Spleen (tissue), 11 donors: ENCODE data around the gene BANK1. TPM values are rescaled to one million over a fixed set of nuclear protein-coding genes. Genes with fewer than 3 reads are reported as not detected.
A peak's percentile ranks its signal among the peaks of the same experiment; 100 is the strongest.

ENCODE experiments used
- DNase-seq: peaks from one replicate; pipeline ENCODE4 v3.0.0-alpha.2; 2020
- H3K27ac ChIP-seq, 8 donors: fragments of 200-600 bp; sonication (generic) in 7 of 8; 1 replicate in 4 of 8; 2 replicates in 4 of 8; pipeline versions ENCODE4 v1.5.0 to v1.8.0; 2016 to 2021; ENCODE audit warnings: inconsistent platforms in 4 of 8, mild to moderate bottlenecking in 4 of 8, moderate library complexity in 1 of 8
- H3K27me3 ChIP-seq, 7 donors: fragments of 200-600 bp; sonication (generic) in 6 of 7; replicated peaks in 1 of 7; 1 replicate in 4 of 7; 2 replicates in 3 of 7; pipeline versions ENCODE4 v1.5.0 to v1.8.0; 2016 to 2021; ENCODE audit warnings: inconsistent platforms in 3 of 7, mild to moderate bottlenecking in 1 of 7
- H3K36me3 ChIP-seq, 6 donors: fragments of 200-600 bp; sonication (generic) in 5 of 6; 1 replicate in 4 of 6; 2 replicates in 2 of 6; pipeline versions ENCODE4 v1.5.0 to v1.8.0; 2016 to 2021; ENCODE audit warnings: inconsistent platforms in 2 of 6
- H3K4me1 ChIP-seq, 6 donors: fragments of 200-600 bp; sonication (generic) in 5 of 6; 1 replicate in 3 of 6; 2 replicates in 3 of 6; pipeline versions ENCODE4 v1.5.0 to v1.8.0; 2016 to 2021; ENCODE audit warnings: inconsistent platforms in 3 of 6
- H3K4me3 ChIP-seq, 8 donors: fragments of 200-600 bp; sonication (generic) in 7 of 8; 1 replicate in 4 of 8; 2 replicates in 4 of 8; pipeline versions ENCODE4 v1.5.0 to v1.8.0; 2016 to 2021; ENCODE audit warnings: inconsistent platforms in 4 of 8, mild to moderate bottlenecking in 4 of 8, moderate library complexity in 2 of 8
- H3K9me3 ChIP-seq, 8 donors: fragments of 200-600 bp; sonication (generic) in 7 of 8; 1 replicate in 4 of 8; 2 replicates in 4 of 8; pipeline versions ENCODE4 v1.5.0 to v1.8.0; 2016 to 2021; ENCODE audit warnings: inconsistent platforms in 4 of 8
- POLR2A ChIP-seq, 3 donors: fragments of 450-650 bp; IDR thresholded peaks; one replicate each; pipeline ENCODE4 v1.5.1; 2017; ENCODE audit warnings: antibody characterized with exemption in 3 of 3, mild to moderate bottlenecking in 1 of 3
- POLR2AphosphoS5 ChIP-seq, 3 donors: sonication (generic); formaldehyde crosslinking; IDR thresholded peaks; one replicate each; pipeline ENCODE4 v1.5.1; 2017; ENCODE audit warnings: antibody characterized with exemption in 3 of 3
- WGBS, 5 donors: extraction: QIAGEN DNeasy Blood & Tissue Kit in 3 of 5; methylation state at CpG; one replicate each; pipeline versions ENCODE4 v1.1.5 to v1.1.7; 2013 to 2018; 5-methylcytosine and 5-hydroxymethylcytosine counted together
- intact Hi-C: fragments of 100-400 bp; cut with DNase I; formaldehyde crosslinking; loops from one replicate; pipeline ENCODE4 v1.15.0; 2023; ENCODE audit warnings: low total_unique reads
- polyA plus RNA-seq, 3 donors: library from polyadenylated mRNA; stranded (reverse); fragments of 200-250 nt; gene quantifications; one replicate each; pipeline ENCODE4 v1.2.1, GENCODE V29; 2013
- total RNA-seq, 7 donors: library from RNA; depleted of rRNA in 3 of 7; stranded (reverse); fragments of >200 nt in 3 of 7; fragmentation: NEBNext Ultra II Directional in 4 of 7; extraction: Animal tissue kit (Norgen Biotek cat#: 25700) in 4 of 7; gene quantifications; one replicate each; pipeline versions ENCODE4 v1.1.0 to v1.2.1, GENCODE V29; 2016 to 2021
- TF ChIP-seq, protein P1 (sequence below), 11 experiments: fragments of 200-600 bp in 7 of 11; fragments of 450-650 bp in 4 of 11; sonication (generic) in 4 of 11; IDR thresholded peaks in 8 of 11; conservative IDR thresholded peaks in 3 of 11; 1 replicate in 7 of 11; 2 replicates in 4 of 11; pipeline versions ENCODE4 v1.4.0 to v1.8.0; 2016 to 2021; ENCODE audit warnings: antibody characterized with exemption in 11 of 11, inconsistent platforms in 4 of 11, mild to moderate bottlenecking in 1 of 11
- donor health status: healthy with polysubstance abuse.
- donor health status: DM: no; HTN: no; CAD: no; lungs with moderate emphysema.
- donor health status: DM: no; HTN: no; CAD: no.
- donor health status: Bipolar disorder and iron deficiency.
- donor health status: healthy.
- donor health status: DM: no; HTN: no; CAD: no.
- donor health status: DM: yes; HTN: yes; CAD: no.

Gene BANK1
- total and polyA plus RNA-seq, 10 donors = 105 to 208 (median 139) TPM

GRCh38 chr4:101853691-101854090, 63.2 kb downstream of the BANK1 start:
- Histone ChIP-seq H3K4me3 (no peak overlapping the region), H3K36me3 (peaks cover 0 to 18% (median 0%) of the 10 kb centered on the region in 6 donors), H3K27me3 (no peaks in the 10 kb centered on the region), H3K4me1 (peaks cover 5 to 85% (median 14%) of the 10 kb centered on the region in 6 donors), H3K9me3 (no peaks in the 10 kb centered on the region), H3K27ac (peak overlapping the region in 5 of 8 donors; percentile 37 to 77 (median 51))
- WGBS, 5 donors = 61 to 85% (median 77%) methylated on average over 7 of the region's 7 CpGs
- TF ChIP-seq, protein P1, sequence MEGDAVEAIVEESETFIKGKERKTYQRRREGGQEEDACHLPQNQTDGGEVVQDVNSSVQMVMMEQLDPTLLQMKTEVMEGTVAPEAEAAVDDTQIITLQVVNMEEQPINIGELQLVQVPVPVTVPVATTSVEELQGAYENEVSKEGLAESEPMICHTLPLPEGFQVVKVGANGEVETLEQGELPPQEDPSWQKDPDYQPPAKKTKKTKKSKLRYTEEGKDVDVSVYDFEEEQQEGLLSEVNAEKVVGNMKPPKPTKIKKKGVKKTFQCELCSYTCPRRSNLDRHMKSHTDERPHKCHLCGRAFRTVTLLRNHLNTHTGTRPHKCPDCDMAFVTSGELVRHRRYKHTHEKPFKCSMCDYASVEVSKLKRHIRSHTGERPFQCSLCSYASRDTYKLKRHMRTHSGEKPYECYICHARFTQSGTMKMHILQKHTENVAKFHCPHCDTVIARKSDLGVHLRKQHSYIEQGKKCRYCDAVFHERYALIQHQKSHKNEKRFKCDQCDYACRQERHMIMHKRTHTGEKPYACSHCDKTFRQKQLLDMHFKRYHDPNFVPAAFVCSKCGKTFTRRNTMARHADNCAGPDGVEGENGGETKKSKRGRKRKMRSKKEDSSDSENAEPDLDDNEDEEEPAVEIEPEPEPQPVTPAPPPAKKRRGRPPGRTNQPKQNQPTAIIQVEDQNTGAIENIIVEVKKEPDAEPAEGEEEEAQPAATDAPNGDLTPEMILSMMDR (IDR thresholded peaks at IDR 0.05 in 8 of 11, conservative IDR thresholded peaks at IDR 0.05 in 3 of 11) = no peak
- TF ChIP-seq POLR2A (IDR thresholded peaks at IDR 0.05) (no peak), POLR2AphosphoS5 (IDR thresholded peaks at IDR 0.05) (no peak)
- intact Hi-C loops = no loop called here
- no peak for DNase-seq

- H3K4me3 ChIP-seq = no peak overlapping the region
- H3K27me3 ChIP-seq = no peaks in the 10 kb centered on the region
- DNase-seq = no peak
- 92 to 100% (median 95%) methylated on average over 1 of the region's 1 CpG for WGBS, 5 donors
- peaks cover 5 to 95% (median 17%) of the 10 kb centered on the region in 6 donors for H3K4me1 ChIP-seq
- peaks cover 0 to 30% (median 0%) of the 10 kb centered on the region in 6 donors for H3K36me3 ChIP-seq
- no peak for TF ChIP-seq POLR2AphosphoS5 (IDR thresholded peaks at IDR 0.05)
- TF ChIP-seq POLR2A (IDR thresholded peaks at IDR 0.05) = no peak
- TF ChIP-seq, protein P1 (IDR thresholded peaks at IDR 0.05 in 8 of 11, conservative IDR thresholded peaks at IDR 0.05 in 3 of 11) = no peak
- peak overlapping the region in 3 of 8 donors; percentile 49 to 75 (median 53) for H3K27ac ChIP-seq
- no peaks in the 10 kb centered on the region for H3K9me3 ChIP-seq
- intact Hi-C loops = no loop called here
These were observed 64.7 kb downstream of the BANK1 start for GRCh38 chr4:101855239-101855638.

- 44 to 71% (median 59%) methylated on average over 2 of the region's 2 CpGs for WGBS, 5 donors
- peaks cover 5 to 93% (median 14%) of the 10 kb centered on the region in 6 donors for H3K4me1 ChIP-seq
- TF ChIP-seq POLR2A (IDR thresholded peaks at IDR 0.05) = no peak
- peak in 1 of 3 donors; percentile 42 for TF ChIP-seq POLR2AphosphoS5 (IDR thresholded peaks at IDR 0.05)
- H3K4me3 ChIP-seq = no peak overlapping the region
- DNase-seq = no peak
- H3K27ac ChIP-seq = peak overlapping the region in 5 of 8 donors; percentile 18 to 75 (median 49)
- H3K36me3 ChIP-seq = peaks cover 0 to 38% (median 0%) of the 10 kb centered on the region in 6 donors
- H3K27me3 ChIP-seq = no peaks in the 10 kb centered on the region
- H3K9me3 ChIP-seq = no peaks in the 10 kb centered on the region
- intact Hi-C loops = no loop called here
These were observed 65.6 kb downstream of the BANK1 start for GRCh38 chr4:101856149-101856548.

DNA sequence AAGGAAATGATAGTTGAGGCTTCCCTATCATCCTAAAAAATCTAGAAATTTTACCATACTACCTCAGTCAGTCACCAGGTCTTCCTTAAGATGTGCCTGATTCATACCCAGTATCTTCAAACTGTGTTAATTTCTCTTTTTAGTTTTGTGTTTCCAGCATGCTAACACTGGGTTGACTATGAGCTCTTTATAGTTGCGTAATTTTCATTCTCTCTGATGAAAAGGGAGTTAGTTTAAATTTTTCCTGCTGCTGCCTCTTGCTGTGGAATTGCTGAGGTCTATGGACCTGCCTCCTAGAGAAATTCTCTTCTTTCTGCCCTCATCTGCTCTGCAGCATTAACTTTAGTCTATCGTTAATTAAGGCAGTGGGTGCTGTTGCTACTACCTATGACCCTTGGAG, 66.6 kb downstream of the BANK1 start:
- Histone ChIP-seq H3K4me1 (peaks cover 3 to 93% (median 14%) of the 10 kb centered on the region in 6 donors), H3K36me3 (peaks cover 0 to 38% (median 0%) of the 10 kb centered on the region in 6 donors), H3K27ac (peak overlapping the region in 5 of 8 donors; percentile 16 to 75 (median 49)), H3K4me3 (no peak overlapping the region), H3K9me3 (no peaks in the 10 kb centered on the region), H3K27me3 (no peaks in the 10 kb centered on the region)
- 92 to 100% (median 96%) methylated on average over 2 of the region's 2 CpGs for WGBS, 5 donors
- no peak for DNase-seq
- intact Hi-C loops = no loop called here
- TF ChIP-seq, protein P1 (IDR thresholded peaks at IDR 0.05 in 8 of 11, conservative IDR thresholded peaks at IDR 0.05 in 3 of 11) = no peak
- no peak for TF ChIP-seq POLR2AphosphoS5 (IDR thresholded peaks at IDR 0.05)
- no peak for TF ChIP-seq POLR2A (IDR thresholded peaks at IDR 0.05)
